K562 (cell line): ENCODE measurements around the gene WBP2NL. TPM values are rescaled to one million over a fixed set of nuclear protein-coding genes. Genes with fewer than 3 reads are reported as not detected.
A peak's percentile ranks its signal among the peaks of the same experiment; 100 is the strongest.

Source experiments
- CTBP1 ChIP-seq: fragments of 450-650 bp; IDR thresholded peaks from 2 replicates; pipeline ENCODE4 v1.6.1; 2016; ENCODE audit warnings: borderline replicate concordance
- EGR1 ChIP-seq: fragments of 450-650 bp; conservative IDR thresholded peaks from 2 replicates; pipeline ENCODE4 v1.6.1; 2017; ENCODE audit warnings: mild to moderate bottlenecking
- ETV6 ChIP-seq, 3 experiments: fragments of 150-350 bp in 1 of 3; sonication (generic) in 1 of 3; formaldehyde crosslinking in 1 of 3; IDR thresholded peaks; 2 replicates each; pipeline versions ENCODE4 v1.6.1 to v1.8.0; 2014 to 2022; ENCODE audit warnings: borderline replicate concordance in 2 of 3, low read depth in 2 of 3, antibody characterized with exemption in 1 of 3, low read length in 1 of 3, mild to moderate bottlenecking in 1 of 3, missing genetic modification reagents in 1 of 3
- FOXP1 ChIP-seq: sonication (generic); formaldehyde crosslinking; IDR thresholded peaks from 2 replicates; pipeline ENCODE4 v1.8.0; 2022; ENCODE audit warnings: mild to moderate bottlenecking, missing genetic modification reagents
- GABPA ChIP-seq: fragments of 200-800 bp; sonication (Bioruptor generic); conservative IDR thresholded peaks from 2 replicates; pipeline ENCODE4 v1.6.1; 2016; ENCODE audit warnings: low read depth, missing genetic modification characterization, missing compliant biosample characterization
- HDAC2 ChIP-seq: fragments of 450-650 bp; IDR thresholded peaks from 2 replicates; pipeline ENCODE4 v1.6.1; 2016; ENCODE audit warnings: mild to moderate bottlenecking
- HNRNPL ChIP-seq: fragments of 200-400 bp; formaldehyde crosslinking; IDR thresholded peaks from 2 replicates; pipeline ENCODE4 v1.6.1; 2017; ENCODE audit warnings: low read depth, mild to moderate bottlenecking, low read length
- ILK ChIP-seq: fragments of 450-650 bp; IDR thresholded peaks from 2 replicates; pipeline ENCODE4 v1.6.1; 2016; ENCODE audit warnings: missing genetic modification characterization, low read depth, mild to moderate bottlenecking, missing compliant biosample characterization, moderate library complexity, borderline replicate concordance
- RBFOX2 ChIP-seq: fragments of 200-400 bp; formaldehyde crosslinking; IDR thresholded peaks from 2 replicates; pipeline ENCODE4 v1.6.1; 2017; ENCODE audit warnings: low read depth, mild to moderate bottlenecking, low read length, moderate library complexity
- SNRNP70 ChIP-seq: fragments of 200-400 bp; formaldehyde crosslinking; optimal IDR thresholded peaks from 2 replicates; pipeline ENCODE3; 2017; ENCODE audit warnings: low read depth, low read length
- TAF1 ChIP-seq: IDR thresholded peaks from 2 replicates; pipeline ENCODE4 v1.6.1; 2011; ENCODE audit warnings: mild to moderate bottlenecking, low read length, moderate library complexity; ENCODE audit not compliant: insufficient read depth, control insufficient read depth, severe bottlenecking; ENCODE audit errors: extremely low read depth
- ZBTB7A ChIP-seq: IDR thresholded peaks from 2 replicates; pipeline ENCODE4 v1.6.1; 2011; ENCODE audit warnings: low read depth, mild to moderate bottlenecking, low read length, moderate library complexity, borderline replicate concordance; ENCODE audit not compliant: control insufficient read depth
- ZNF263 ChIP-seq: sonication (generic); formaldehyde crosslinking; IDR thresholded peaks from 2 replicates; pipeline ENCODE4 v1.8.0; 2022; ENCODE audit warnings: mild to moderate bottlenecking, missing genetic modification reagents, borderline replicate concordance
- ZNF274 ChIP-seq: IDR thresholded peaks from 2 replicates; pipeline ENCODE4 v1.6.1; 2011; ENCODE audit warnings: low read depth, mild to moderate bottlenecking, low read length, moderate library complexity, borderline replicate concordance
- ZNF830 ChIP-seq: fragments of 250-450 bp; sonication (Bioruptor Pico); IDR thresholded peaks from 2 replicates; pipeline ENCODE4 v1.5.0; 2021; ENCODE audit warnings: mild to moderate bottlenecking
- polyA plus RNA-seq, 8 experiments: library from polyadenylated mRNA; depleted of rRNA in 4 of 8; stranded (reverse) in 5 of 8; unstranded in 3 of 8; fragments of >200 nt; fragmentation: Nextera tagmentation in 2 of 8; fragmentation: Illumina TruSeq in 1 of 8; extraction: Ambion mirVana in 2 of 8; extraction: Trizol in 1 of 8; gene quantifications; 2 replicates each; pipeline versions ENCODE4 v1.2.1 to v1.2.3, GENCODE V29; 2011 to 2014; ENCODE audit warnings: inconsistent platforms in 1 of 8, missing spikeins in 1 of 8
- total RNA-seq, 7 experiments: library from RNA; depleted of rRNA in 6 of 7; stranded (reverse); fragments of >200 nt in 6 of 7; fragmentation: Illumina TruSeq in 2 of 7; extraction: Trizol in 2 of 7; gene quantifications; 2 replicates each; pipeline versions ENCODE4 v1.2.1 to v1.2.3, GENCODE V29; 2011 to 2021; ENCODE audit warnings: low replicate concordance in 1 of 7
- TF ChIP-seq, protein P1 (sequence below): fragments of 450-650 bp; IDR thresholded peaks from 2 replicates; pipeline ENCODE4 v1.6.1; 2016; ENCODE audit warnings: borderline replicate concordance
- TF ChIP-seq, protein P2 (sequence below): fragments of 150-350 bp; conservative IDR thresholded peaks from 2 replicates; pipeline ENCODE4 v1.6.1; 2014; ENCODE audit warnings: low read length
- TF ChIP-seq, protein P3 (sequence below): sonication (generic); formaldehyde crosslinking; IDR thresholded peaks from 2 replicates; pipeline ENCODE4 v1.8.0; 2022; ENCODE audit warnings: mild to moderate bottlenecking, missing genetic modification reagents
- TF ChIP-seq, protein P4 (sequence below): fragments of 200-800 bp; sonication (Bioruptor generic); IDR thresholded peaks from 2 replicates; pipeline ENCODE4 v1.6.1; 2017; ENCODE audit warnings: missing genetic modification characterization, missing compliant biosample characterization

The WBP2NL gene
- total and polyA plus RNA-seq, 9 of the 15 experiments (the other 6 are each of a cell fraction or from before 2014, with no cell fraction given) = not detected

DNA sequence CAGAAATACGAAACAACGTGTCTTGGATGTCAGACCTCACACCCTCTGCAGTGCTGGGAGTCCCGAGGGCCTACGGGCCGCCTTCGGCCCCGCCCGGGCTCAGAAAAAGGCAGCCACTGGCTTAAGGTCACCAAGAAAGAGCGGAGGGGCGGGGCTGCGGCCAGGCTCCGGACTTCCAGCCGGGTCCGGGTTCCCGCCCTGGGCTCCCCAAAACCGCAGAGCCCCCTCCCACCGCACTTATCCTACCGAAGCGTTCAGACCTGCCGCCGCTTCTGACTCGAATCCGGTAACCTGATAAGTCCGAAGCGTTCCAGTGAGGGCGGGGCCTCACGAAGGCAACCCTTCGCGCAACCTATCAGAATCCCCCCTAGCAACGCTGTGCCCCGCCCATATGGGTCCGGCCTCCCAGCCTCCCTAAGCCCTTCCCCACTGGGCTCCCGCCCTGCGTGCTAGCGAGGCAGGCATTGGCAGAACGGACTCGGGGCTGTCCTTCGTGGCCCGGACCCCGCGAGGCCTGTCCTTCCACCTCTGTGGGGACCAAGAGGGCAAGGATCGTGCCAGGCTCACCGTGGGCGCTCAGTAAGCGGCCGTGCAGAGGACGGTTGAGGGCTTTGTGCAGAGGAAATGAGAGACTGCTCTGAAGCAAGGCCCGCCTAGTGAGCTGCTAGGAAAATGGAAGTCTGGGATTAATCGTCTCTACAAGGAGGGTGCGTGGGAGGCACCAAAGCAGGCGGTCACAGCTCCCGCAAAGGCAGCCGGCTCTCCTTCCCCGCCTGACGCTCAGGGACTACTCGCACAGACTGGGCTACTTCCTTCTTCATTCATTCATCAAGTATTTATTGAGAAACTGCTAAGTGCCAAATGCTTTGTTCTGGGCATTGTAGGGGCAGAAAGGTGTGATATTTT is 72.2 kb downstream of the WBP2NL start, which contains the start of gene NAGA (continued):
- TF ChIP-seq, protein P1, sequence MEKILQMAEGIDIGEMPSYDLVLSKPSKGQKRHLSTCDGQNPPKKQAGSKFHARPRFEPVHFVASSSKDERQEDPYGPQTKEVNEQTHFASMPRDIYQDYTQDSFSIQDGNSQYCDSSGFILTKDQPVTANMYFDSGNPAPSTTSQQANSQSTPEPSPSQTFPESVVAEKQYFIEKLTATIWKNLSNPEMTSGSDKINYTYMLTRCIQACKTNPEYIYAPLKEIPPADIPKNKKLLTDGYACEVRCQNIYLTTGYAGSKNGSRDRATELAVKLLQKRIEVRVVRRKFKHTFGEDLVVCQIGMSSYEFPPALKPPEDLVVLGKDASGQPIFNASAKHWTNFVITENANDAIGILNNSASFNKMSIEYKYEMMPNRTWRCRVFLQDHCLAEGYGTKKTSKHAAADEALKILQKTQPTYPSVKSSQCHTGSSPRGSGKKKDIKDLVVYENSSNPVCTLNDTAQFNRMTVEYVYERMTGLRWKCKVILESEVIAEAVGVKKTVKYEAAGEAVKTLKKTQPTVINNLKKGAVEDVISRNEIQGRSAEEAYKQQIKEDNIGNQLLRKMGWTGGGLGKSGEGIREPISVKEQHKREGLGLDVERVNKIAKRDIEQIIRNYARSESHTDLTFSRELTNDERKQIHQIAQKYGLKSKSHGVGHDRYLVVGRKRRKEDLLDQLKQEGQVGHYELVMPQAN = no peak
- TF ChIP-seq ZNF830 (no peak), TAF1 (peak; percentile 33), HDAC2 (peak; percentile 60; the same call in 1 of the 2 replicates), ETV6 (IDR thresholded peaks at IDR 0.05; ENCODE audit: borderline replicate concordance in 1 of 2, low read depth in 2 of 2, low read length in 1 of 2) (no peak), ETV6 (CRISPR knock-in tag; IDR thresholded peaks at IDR 0.05; ENCODE audit: borderline replicate concordance) (no peak), ZNF274 (no peak), SNRNP70 (no peak), RBFOX2 (peak; percentile 91), ZNF263 (CRISPR knock-in tag) (no peak; the same call in 1 of the 2 replicates), EGR1 (peak; percentile 92), CTBP1 (peak; percentile 67; the same call in 1 of the 2 replicates), ZBTB7A (peak; percentile 84), FOXP1 (CRISPR knock-in tag) (0 out of 2 replicates have a peak, but pooled peaks have one; percentile 52), HNRNPL (peak; percentile 81), ILK (no peak), GABPA (tag) (0 out of 2 replicates have a peak, but pooled peaks have one; percentile 20)
- TF ChIP-seq, protein P2, sequence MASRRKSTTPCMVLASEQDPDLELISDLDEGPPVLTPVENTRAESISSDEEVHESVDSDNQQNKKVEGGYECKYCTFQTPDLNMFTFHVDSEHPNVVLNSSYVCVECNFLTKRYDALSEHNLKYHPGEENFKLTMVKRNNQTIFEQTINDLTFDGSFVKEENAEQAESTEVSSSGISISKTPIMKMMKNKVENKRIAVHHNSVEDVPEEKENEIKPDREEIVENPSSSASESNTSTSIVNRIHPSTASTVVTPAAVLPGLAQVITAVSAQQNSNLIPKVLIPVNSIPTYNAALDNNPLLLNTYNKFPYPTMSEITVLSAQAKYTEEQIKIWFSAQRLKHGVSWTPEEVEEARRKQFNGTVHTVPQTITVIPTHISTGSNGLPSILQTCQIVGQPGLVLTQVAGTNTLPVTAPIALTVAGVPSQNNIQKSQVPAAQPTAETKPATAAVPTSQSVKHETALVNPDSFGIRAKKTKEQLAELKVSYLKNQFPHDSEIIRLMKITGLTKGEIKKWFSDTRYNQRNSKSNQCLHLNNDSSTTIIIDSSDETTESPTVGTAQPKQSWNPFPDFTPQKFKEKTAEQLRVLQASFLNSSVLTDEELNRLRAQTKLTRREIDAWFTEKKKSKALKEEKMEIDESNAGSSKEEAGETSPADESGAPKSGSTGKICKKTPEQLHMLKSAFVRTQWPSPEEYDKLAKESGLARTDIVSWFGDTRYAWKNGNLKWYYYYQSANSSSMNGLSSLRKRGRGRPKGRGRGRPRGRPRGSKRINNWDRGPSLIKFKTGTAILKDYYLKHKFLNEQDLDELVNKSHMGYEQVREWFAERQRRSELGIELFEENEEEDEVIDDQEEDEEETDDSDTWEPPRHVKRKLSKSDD = no peak
- TF ChIP-seq, protein P3, sequence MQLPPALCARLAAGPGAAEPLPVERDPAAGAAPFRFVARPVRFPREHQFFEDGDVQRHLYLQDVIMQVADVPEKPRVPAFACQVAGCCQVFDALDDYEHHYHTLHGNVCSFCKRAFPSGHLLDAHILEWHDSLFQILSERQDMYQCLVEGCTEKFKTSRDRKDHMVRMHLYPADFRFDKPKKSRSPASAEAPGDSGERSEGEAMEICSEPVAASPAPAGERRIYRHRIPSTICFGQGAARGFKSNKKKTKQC (CRISPR knock-in tag) = peak; percentile 66
- TF ChIP-seq, protein P4, sequence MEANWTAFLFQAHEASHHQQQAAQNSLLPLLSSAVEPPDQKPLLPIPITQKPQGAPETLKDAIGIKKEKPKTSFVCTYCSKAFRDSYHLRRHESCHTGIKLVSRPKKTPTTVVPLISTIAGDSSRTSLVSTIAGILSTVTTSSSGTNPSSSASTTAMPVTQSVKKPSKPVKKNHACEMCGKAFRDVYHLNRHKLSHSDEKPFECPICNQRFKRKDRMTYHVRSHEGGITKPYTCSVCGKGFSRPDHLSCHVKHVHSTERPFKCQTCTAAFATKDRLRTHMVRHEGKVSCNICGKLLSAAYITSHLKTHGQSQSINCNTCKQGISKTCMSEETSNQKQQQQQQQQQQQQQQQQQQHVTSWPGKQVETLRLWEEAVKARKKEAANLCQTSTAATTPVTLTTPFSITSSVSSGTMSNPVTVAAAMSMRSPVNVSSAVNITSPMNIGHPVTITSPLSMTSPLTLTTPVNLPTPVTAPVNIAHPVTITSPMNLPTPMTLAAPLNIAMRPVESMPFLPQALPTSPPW (CRISPR knock-in tag) = peak; percentile 83
